GM18498 (cell line): ENCODE data around the gene METTL5.
A peak's percentile ranks its signal among the peaks of the same experiment; 100 is the strongest.

ENCODE experiments used
- ATAC-seq: cut with Tn5 transposase; IDR thresholded peaks from one replicate; pipeline ENCODE4 v1.9.1; 2021; ENCODE audit warnings: mild to moderate bottlenecking, moderate library complexity; ENCODE audit not compliant: unreplicated experiment

The METTL5 gene

DNA sequence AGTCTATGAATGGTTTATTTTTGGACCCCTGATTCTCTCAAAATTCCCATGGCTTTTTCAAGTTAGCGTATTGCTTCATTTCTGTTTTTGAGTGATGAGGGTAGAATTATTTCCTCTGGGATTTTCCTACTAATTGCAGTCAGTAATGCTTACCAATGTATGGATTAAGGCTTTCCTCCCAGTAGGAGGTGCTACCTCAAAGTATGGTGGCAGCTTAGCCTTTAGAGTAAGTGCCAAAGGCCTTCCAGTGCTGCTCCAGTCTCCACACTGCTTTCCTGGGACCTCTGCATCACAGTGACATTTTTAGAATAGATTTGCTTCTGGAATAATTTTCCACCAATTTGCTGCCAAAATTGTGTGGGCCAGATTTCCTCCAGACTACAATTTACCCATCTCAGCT lies 42.2 kb downstream of the METTL5 start:
- no peak for ATAC-seq

DNA sequence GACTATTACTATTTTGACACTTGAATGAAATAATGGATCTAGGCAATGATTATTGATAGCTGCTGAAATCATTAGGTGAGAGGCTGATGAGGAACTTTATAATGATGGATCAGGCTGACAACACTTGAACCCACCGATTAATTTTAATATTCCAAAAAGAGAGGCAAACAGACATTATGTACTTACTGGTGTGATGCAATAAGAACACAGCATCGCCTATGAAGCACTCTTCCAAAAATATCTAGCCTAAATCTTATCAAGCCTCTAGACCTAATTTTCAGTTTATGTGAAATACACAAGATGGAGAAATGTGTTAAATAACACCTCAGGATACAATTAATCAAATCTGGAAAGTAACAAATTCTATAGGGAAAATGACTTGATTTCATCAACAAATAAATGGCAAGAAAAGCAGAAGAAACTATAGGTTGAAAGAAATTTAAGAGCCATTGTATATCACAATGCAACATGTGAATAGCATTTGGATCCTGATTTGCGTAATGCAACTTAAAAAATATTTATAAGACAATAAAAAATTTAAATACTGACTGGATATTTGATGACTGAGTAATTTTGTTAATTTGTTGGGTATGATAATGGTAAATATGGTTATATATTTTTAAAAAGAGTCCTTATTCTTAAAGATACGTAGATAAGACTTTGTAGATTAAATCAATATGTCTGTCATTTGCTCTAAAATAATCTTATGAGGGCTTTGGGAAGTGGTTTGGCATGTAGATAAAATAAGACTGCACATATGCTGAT lies 43.3 kb downstream of the METTL5 start:
- ATAC-seq = no peak

DNA sequence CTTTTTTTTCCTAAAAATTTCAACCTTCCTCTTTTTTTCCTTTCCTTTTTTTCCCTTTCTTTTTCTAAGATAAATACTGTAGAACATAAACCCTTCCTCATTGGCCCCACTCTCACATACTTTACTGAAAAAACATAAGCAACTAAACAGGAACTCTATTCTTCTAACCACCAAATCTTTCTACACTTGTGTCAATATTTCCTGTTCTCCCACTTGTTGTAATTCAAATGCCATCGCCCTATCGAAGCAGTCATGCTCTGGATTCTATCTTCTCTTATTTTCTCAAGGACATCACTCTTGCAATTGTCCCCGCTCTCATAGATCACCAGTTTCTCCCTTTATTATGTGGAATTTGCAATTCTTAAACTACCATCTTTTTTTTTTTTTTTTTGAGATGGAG lies 46.3 kb downstream of the METTL5 start:
- no peak for ATAC-seq

GRCh38 chr2:169776252-169776761 lies 48.4 kb downstream of the METTL5 start:
- ATAC-seq = no peak

DNA sequence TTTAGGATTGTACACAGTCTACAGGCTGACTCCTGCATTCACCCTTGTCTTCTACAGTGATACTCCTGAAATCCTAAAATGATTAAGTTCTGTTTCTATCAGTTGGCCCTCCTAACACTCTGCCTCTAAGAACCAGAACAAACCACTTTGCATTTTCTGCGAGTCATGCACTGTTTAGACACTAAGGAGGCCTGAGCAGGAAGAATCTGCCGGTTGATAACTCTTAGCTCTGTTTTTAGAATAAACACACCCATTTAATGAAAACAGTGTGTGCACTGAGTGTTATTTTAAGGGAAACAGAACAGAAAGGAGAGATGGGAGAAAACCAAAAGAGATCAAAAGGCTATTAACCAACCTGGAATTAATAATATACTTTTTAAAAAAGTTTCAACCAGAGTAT lies 48.9 kb downstream of the METTL5 start:
- ATAC-seq = no peak

DNA sequence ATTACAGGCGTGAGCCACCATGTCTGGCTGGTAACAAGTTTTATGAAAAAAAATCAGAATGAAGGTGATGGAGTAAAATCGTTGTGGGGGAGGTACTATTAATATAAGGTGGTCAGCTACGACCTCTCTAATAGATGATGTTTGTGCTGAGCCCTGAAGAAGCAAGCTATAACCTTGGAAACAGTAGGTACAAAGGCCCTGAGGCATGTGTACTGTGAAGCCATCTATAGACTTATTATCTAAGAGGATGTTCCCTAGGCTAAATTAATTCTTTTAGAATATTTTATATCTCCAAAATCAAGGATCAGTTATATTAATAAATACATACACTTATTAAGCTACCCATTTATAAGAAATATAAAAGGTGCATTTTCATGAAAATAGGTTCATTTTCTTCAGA lies 49.4 kb downstream of the METTL5 start:
- ATAC-seq = no peak

DNA sequence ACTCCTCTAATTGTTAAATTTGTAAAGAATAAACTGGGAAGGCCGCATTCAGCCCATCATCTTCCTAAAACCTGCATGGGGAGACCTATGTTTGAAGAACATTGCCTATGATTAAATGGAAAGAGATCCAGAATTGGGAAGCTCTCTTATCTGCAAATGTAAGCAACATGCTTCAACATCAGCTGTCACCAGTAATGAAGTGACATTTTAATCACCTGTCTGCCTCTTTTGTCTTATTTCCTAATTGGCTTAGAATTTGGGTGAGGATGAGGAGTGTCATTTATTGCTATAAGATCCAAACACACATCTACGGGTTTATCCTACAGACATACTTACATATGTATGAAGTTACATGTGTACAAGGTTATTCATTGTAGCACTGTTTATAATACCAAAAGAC lies 52.1 kb downstream of the METTL5 start:
- no peak for ATAC-seq

GRCh38 chr2:169771612-169772011 lies 53.1 kb downstream of the METTL5 start:
- no peak for ATAC-seq

DNA sequence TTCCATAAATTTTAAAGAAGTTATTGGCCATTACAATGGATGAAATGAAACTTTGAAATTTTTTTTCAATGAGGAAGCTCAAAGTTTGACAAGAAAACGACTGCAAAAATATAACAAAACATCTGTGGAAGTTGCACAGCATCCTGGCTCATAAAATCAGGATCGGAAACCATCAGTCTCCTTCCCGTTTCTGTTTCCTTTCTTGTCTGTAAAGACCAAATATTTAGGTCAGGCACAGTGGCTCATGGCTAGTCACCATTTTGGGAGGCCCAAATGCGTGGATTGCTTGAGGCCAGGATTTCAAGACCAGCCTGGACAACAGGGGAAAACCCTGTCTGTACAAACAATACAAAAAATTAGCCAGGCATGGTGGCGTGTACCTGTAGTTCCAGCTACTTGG lies 53.7 kb downstream of the METTL5 start:
- no peak for ATAC-seq

DNA sequence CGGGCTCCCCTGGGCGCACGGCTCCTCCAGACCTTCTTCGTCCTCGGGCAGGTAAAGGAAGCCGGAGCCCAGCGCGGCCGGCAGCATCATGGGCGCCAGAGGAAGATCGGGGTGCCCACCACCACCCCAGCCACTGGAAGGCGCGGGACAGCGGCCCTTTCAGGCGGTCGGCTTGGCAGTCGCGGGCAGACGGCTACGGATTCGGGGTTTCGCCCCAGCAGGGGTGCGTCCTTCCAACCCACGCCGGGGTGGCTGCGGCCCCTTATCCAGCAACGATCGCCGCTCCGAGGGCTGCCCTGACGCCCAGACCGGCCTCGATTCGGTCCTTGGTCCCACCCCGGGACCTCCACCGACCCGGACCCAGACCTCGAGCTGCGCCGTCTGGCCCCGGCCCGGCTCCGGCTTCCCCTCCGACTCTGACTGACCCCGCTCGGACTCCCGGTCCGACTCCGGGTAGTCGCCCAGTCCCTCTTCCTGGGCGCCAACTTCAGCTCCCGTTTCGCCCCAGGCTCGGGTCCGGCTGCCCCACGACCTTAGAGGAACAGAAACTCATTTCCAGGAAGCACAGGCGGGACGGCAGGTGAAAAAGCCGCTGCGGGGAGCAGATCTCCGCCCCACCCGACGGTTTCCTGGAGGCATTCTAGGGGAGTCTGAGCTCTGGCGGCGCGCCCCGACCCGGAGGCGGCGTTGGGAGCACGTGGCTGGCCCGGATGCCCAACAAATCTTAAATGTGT lies 56.3 kb downstream of the METTL5 start:
- no peak for ATAC-seq

GRCh38 chr2:169767243-169767888 lies 57.3 kb downstream of the METTL5 start:
- no peak for ATAC-seq

- ATAC-seq = no peak
Observed at GRCh38 chr2:169765523-169765922, 59.2 kb downstream of the METTL5 start.

DNA sequence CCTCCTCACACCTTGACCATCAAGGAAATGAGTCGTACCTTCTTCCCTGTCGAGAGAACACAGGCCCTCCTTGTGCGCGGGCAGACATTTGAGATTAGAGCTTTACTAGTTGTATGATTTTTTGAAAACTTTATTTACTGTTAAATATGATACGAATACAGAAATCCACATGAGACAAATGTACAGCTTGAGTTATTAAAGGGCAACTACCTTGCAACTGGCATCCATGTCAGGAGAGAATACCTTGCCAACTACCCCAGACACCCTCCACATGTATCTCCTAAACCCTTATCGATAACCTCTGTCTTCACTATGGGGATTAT lies 62.8 kb downstream of the METTL5 start:
- ATAC-seq = peak; percentile 72
